Stimulated activated CD8-positive, alpha-beta memory T cell treated with anti-CD3 and anti-CD28 coated beads, Interleukin-2, amount 100 ng/mL, for 1 hour (primary cell): Measurements from ENCODE around the gene POLR2H.

ENCODE experiments used
- DNase-seq, 2 donors: peaks; one replicate each; pipeline ENCODE4 v3.0.0-alpha.2; 2020; ENCODE audit warnings: low read depth in 2 of 2

Gene POLR2H

DNA sequence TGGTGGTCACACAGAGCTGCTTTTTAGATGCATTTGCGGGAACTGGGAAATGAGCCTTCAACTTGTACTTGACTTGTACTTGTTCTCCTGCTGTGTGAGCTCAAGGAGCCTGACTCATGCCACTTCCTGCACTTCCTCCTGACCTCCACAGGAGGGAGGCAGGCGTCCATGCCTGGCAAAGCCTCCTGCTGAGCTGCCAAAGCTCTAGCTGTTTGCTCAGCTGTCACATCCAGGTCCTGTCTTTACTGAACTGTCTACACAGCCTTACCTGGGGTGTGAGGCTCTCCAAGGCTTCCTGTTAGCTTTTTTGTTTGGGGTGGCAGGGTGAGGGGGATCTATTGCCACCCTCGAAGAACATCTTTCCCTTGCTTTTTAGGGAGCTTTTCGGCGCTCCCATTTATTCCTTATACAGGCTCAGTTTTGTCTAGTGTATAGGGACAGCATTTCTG, 10.1 kb downstream of the POLR2H start:
- DNase-seq: peak in 1 of 2 donors; percentile 42

DNA sequence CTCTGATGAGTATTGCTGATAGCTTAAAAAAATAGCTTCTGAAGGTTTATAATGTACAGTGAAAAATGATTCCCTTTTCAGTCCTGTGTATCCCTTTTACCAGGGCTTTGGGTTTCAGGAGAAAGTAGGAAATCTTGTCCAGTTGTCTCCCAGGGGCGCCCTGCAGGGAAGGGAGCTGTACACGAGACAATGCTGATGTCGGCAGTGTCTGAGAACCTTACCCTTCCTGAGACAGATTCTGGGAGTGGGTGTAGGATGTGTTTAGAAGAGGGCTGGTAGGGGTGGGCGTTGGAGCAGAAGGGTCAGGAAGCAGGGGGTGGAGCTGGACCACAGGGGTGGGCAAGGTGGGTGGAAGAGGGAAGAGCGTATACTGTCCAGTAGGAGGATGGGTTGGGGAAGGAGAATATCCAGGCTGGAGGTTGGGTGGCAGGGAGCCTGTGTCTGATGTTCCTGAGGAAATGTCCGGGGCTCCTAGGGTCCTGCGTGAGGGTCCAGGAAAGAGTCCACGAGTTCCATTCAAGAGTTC, 10.8 kb downstream of the POLR2H start:
- no peak for DNase-seq

- DNase-seq: no peak
Observed at GRCh38 chr3:184372911-184373310, 11.4 kb downstream of the POLR2H start.

DNA sequence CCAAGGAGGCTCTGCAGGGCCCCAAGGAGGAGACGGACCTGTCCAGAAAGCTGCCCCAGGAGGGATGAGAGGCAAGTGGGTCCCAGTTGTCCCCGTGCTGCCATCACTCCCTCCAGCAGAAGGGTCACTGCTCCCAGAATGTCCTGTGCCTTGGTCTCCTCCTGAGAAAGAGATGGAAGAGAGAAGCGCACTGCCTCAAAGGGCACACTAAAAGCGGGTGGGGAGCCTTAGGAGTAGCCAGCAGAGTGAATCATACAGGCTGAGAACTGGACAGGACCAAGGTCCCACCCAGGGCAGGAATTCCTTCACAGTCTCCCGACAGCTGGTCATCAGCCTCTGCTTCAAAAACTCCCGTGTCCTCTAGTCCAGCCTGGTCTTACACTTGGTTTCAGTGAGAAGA, 11.9 kb downstream of the POLR2H start:
- DNase-seq: no peak

GRCh38 chr3:184375747-184376461, 14.4 kb downstream of the POLR2H start:
- no peak for DNase-seq

DNA sequence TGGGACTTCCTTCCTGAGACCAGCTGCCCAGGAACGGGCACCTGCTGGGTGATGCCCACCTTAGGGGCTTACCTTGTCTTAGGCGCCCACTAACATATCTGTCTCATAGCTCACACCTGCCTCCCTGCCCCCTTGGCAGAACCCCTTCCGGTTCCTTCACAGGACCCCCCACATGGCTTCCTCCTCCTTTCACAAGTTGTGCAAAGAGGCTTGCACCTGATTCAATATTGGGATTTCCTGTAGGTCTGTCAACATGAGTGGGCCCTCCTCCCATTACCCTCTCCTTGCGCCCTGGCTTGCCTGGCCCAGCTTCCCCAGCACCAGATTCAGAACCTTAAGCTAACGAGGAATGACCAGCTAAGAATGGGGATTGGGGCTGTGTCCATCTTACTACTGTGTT, 15.9 kb downstream of the POLR2H start:
- DNase-seq: no peak

GRCh38 chr3:184377882-184378445, 16.5 kb downstream of the POLR2H start, which contains the start of gene THPO:
Gene THPO (minus strand): TSS chr3:184378207. CDS start chr3:184376259, 1,948 bp downstream.
- no peak for DNase-seq

DNA sequence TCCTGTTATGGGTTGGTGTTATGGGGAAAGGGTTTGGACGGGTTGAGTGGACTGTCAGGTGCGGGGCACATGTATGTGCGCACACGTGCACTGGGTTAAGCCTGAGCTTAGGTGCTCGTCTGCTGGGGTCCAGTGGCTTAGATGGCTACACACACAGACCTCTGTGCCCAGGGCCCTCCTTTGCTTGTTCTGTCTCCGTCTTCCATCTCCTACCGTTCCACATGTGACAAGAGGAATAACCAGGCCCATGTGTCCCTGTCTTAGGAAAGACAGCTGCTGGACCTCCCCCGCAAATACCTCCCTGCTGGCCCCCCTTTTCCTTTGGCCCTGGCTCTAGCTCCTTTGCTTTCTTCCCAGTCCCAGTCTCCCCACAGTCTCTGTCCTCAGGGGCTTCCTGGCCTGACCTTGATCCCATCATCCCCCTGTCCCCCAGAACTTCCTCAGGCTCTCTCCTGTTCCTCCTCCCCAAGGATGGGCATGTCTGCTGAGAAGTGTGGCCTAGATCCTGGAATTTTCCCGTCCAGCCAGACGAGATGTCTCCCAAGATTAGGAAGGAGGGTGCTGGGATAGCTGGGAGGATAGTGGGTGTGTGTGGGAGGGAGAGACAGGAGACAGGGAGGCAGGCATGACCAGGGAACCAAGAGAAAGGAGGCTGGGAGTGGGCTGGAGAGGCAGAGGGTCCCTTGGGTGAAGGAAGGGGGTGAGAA, 17.3 kb downstream of the POLR2H start:
- DNase-seq: no peak

GRCh38 chr3:184379358-184380184, 18.1 kb downstream of the POLR2H start, which contains the start of gene CHRD:
Gene CHRD (plus strand): TSS chr3:184380054. CDS start chr3:184380319, 265 bp downstream.
- no peak for DNase-seq

- no peak for DNase-seq
Observed at GRCh38 chr3:184380185-184380626, 18.7 kb downstream of the POLR2H start.

DNA sequence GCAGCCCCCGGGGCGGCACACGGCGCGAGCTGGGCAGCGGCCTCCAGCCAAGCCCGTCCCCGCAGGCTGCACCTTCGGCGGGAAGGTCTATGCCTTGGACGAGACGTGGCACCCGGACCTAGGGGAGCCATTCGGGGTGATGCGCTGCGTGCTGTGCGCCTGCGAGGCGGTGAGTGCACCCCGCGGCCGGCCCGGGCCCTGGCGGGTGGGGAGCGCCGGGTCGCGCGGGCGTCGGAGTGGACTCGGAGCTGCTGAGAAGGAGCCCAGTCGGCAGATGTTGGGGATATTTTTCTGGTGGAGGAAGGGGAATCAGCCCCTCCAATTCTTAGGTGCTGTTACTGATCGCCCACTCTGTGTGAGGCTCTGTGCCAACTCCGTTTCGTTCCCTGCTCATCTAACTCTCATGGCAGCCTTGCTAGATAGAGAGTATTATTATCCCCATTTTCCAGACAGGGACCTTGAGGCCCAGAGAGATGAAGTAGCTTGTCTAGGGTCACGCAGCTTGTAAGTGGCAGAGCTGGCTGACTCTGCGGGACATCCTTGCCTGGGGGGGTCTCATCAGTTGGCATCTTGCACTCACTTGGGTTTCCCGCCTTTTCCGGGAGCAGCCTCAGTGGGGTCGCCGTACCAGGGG, 19.2 kb downstream of the POLR2H start:
- DNase-seq: no peak

DNA sequence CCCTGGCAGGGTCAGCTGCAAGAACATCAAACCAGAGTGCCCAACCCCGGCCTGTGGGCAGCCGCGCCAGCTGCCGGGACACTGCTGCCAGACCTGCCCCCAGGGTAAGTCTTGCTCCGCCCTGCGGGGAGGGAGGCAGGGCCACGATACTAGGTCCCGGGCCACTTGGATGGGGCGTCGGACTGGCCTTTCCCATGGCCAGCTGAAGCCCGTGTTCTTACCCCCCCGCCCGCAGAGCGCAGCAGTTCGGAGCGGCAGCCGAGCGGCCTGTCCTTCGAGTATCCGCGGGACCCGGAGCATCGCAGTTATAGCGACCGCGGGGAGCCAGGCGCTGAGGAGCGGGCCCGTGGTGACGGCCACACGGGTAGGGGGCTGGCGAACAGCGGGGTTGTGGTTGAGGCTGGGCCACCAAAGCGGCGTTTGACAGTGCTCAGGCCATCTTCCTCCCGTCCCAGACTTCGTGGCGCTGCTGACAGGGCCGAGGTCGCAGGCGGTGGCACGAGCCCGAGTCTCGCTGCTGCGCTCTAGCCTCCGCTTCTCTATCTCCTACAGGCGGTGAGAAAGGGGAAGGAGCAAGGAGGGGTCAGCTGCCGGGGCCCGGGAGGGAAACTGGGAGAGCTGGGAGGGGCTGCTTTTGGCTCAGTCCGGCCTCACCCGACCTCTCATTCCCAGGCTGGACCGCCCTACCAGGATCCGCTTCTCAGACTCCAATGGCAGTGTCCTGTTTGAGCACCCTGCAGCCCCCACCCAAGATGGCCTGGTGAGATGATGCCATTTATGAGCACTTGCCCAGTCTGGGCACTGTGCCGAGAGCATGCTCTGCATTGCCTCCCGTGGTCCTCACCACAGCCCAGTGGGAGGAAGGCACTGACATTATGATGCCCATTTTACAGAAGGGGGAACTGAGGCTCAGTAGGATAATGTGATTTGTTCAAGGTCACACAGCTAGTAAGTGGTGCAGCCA, 20.0 kb downstream of the POLR2H start:
- DNase-seq: no peak

DNA sequence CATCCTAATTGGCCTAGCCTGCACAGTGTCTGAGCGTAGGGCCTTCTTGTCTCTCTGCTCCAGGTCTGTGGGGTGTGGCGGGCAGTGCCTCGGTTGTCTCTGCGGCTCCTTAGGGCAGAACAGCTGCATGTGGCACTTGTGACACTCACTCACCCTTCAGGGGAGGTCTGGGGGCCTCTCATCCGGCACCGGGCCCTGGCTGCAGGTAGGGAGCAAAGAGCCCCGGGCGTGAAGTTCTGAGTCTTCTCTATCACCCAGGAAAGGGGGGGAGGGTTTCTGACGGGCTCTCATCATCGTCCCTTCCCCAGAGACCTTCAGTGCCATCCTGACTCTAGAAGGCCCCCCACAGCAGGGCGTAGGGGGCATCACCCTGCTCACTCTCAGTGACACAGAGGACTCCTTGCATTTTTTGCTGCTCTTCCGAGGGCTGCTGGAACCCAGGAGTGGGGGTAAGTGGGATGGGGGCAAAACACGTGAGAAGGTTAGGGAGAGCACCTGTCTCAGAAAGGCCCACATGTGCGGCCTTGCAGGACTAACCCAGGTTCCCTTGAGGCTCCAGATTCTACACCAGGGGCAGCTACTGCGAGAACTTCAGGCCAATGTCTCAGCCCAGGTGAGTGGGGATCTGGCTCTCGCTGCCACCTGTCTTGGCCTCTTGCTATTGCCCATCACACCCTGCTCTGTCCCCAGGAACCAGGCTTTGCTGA, 21.0 kb downstream of the POLR2H start:
- no peak for DNase-seq

- DNase-seq: no peak
Observed at GRCh38 chr3:184383033-184383740, 21.7 kb downstream of the POLR2H start.

- DNase-seq: no peak
Observed at GRCh38 chr3:184384342-184384741, 22.8 kb downstream of the POLR2H start.

DNA sequence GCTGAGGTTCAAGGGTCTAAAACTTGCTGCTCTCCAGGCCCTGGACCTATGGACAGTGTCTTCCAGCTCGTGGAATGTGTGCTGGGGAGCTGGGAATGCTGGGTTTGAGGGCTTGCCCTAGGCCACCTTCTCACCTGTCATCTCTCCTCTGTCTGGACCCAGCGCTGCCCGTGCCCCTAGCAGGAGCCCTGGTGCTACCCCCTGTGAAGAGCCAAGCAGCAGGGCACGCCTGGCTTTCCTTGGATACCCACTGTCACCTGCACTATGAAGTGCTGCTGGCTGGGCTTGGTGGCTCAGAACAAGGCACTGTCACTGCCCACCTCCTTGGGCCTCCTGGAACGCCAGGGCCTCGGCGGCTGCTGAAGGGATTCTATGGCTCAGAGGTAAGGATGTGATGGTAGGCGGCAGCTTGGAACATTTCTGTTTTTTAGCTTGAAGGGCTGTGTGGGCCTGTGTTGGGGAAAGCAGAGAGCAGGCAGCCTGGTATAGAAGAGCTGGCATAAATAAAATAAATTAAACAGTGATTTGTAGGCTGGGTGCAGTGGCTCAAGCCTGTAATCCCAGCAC, 23.4 kb downstream of the POLR2H start:
- no peak for DNase-seq

- DNase-seq: no peak
Observed at GRCh38 chr3:184386047-184386806, 24.7 kb downstream of the POLR2H start.
